ENCODE data around the gene PJA1.

The PJA1 gene

DNA sequence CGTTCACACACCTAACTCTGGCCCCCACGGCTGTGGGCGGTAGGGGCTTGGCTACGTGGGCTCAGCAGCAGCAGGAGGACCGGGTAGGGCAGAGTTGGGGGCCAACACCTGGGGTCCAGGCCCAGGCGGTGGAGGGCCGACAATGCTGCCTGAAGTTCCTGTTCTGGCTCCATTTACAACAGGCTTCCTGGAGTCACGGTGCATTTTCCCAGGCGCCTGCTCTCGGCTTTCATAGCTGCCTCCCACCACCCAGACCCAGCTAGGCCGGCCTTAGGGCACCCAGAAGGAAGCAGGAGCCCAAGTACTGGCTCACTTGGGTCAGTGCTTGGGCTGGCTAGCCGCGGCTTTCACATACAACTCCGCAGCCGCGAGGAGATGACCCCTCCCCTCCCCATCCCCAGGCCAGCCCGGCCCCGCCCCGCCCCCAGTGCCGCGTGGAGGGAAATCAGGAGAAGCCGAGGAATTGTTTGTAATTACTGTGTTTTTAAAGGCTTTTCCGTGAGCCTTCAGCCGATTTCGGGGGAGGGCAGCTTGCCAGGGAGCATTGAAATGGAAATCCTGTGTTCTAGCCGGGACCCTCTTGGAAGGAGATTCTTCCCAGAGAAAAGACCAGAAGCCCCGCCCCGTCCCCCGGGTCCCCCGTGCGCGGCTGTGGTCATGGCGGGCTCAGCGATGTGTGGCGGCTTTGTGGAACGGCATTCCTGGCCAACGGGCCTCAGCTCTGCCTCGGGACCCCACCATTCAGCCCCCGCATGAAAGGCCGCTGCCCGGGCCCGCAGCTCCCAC, 28.5 kb downstream of the PJA1 start:
- Histone ChIP-seq H4K20me1 (ENCODE audit: control insufficient read depth, insufficient read depth, low read depth, low read length) (no peaks in the 10 kb centered on the region), H3K27ac (ENCODE audit: low read depth, low read length) (no peak overlapping the region), H3F3A (ENCODE audit: control insufficient read depth, insufficient read depth) (no peaks in the 10 kb centered on the region), H3K27me3 (ENCODE audit: control insufficient read depth, low read length) (no peaks in the 10 kb centered on the region), H3K4me2 (ENCODE audit: low read length) (no peak overlapping the region), H3K36me3 (ENCODE audit: control insufficient read depth, low read length) (no peaks in the 10 kb centered on the region), H3K9me2 (replicated peaks; ENCODE audit: control insufficient read depth, low read length) (no peaks in the 10 kb centered on the region), H3K4me3 (ENCODE audit: low read length) (no peak overlapping the region), H3K9me3 (ENCODE audit: control insufficient read depth, insufficient read depth, low read length) (no peaks in the 10 kb centered on the region), H3K79me2 (ENCODE audit: control insufficient read depth, low read length) (no peaks in the 10 kb centered on the region), H3K4me1 (ENCODE audit: control insufficient read depth, low read length) (no peaks in the 10 kb centered on the region)
- TF ChIP-seq, protein P1, sequence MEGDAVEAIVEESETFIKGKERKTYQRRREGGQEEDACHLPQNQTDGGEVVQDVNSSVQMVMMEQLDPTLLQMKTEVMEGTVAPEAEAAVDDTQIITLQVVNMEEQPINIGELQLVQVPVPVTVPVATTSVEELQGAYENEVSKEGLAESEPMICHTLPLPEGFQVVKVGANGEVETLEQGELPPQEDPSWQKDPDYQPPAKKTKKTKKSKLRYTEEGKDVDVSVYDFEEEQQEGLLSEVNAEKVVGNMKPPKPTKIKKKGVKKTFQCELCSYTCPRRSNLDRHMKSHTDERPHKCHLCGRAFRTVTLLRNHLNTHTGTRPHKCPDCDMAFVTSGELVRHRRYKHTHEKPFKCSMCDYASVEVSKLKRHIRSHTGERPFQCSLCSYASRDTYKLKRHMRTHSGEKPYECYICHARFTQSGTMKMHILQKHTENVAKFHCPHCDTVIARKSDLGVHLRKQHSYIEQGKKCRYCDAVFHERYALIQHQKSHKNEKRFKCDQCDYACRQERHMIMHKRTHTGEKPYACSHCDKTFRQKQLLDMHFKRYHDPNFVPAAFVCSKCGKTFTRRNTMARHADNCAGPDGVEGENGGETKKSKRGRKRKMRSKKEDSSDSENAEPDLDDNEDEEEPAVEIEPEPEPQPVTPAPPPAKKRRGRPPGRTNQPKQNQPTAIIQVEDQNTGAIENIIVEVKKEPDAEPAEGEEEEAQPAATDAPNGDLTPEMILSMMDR (IDR thresholded peaks at IDR 0.05; ENCODE audit: low read depth, low read length, poor library complexity, severe bottlenecking): no peak
- TF ChIP-seq EZH2phosphoT487 (IDR thresholded peaks at IDR 0.05; ENCODE audit: borderline replicate concordance, low read length): no peak

DNA sequence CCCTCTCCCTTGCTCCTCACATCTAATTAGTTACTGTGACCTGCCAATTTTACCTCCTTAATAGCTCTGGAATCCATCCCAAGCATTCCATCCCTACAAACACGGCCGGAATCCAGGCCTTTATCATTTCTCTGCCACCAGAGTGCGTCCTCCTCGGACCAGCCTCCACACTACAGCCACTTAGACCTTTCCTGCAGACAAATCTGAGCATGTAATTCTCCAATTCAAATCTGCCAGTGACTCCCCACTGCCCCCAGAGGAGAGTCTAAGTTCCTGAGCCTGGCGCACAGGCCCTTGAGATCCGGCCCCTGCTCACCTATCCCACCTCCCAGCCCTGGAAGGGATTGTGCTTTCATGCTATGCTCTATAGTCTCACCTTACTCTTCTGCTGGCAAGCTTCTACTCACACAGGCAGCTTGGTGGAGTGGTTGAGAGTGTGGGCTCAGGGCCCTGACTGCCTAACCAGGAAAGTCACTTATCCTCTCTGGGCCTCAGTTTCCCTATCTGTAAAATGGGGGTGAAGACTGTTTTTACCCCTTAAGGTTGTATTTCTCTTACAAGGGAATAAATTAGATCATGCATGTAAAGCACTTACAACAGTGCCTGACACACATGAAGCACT, 31.2 kb downstream of the PJA1 start:
- Histone ChIP-seq H3K4me2 (ENCODE audit: low read length) (no peak overlapping the region), H3K27ac (ENCODE audit: low read depth, low read length) (no peak overlapping the region), H4K20me1 (ENCODE audit: control insufficient read depth, insufficient read depth, low read depth, low read length) (no peaks in the 10 kb centered on the region), H3K27me3 (ENCODE audit: control insufficient read depth, low read length) (no peaks in the 10 kb centered on the region), H3K4me1 (ENCODE audit: control insufficient read depth, low read length) (no peaks in the 10 kb centered on the region), H3K36me3 (ENCODE audit: control insufficient read depth, low read length) (no peaks in the 10 kb centered on the region), H3F3A (ENCODE audit: control insufficient read depth, insufficient read depth) (no peaks in the 10 kb centered on the region), H3K4me3 (ENCODE audit: low read length) (no peak overlapping the region), H3K9me3 (ENCODE audit: control insufficient read depth, insufficient read depth, low read length) (no peaks in the 10 kb centered on the region), H3K9me2 (replicated peaks; ENCODE audit: control insufficient read depth, low read length) (no peaks in the 10 kb centered on the region), H3K79me2 (ENCODE audit: control insufficient read depth, low read length) (no peaks in the 10 kb centered on the region)
- no peak for TF ChIP-seq EZH2phosphoT487 (IDR thresholded peaks at IDR 0.05; ENCODE audit: borderline replicate concordance, low read length)
- TF ChIP-seq, protein P1 (IDR thresholded peaks at IDR 0.05; ENCODE audit: low read depth, low read length, poor library complexity, severe bottlenecking): peak; percentile 23

DNA sequence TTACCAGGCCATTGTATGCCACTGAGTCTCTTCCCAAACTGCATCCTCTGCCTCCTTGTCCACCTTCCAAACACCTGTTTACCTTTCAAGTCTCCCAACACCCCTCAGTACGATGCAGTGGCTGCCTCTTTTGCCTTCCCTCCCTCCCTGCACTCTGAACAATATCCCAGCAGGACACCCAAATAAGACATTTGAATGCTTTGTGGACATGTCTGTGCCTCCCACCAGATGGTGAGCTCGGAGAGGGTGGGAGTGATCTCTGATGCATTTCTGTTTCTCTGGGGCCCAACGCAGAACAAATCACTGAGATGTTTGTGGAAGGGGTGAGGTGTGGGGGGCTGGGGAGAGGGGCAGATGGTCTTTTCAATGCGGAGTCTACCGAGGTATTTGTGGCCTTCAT, 33.4 kb downstream of the PJA1 start:
- H3K9me3 ChIP-seq (ENCODE audit: control insufficient read depth, insufficient read depth, low read length): no peaks in the 10 kb centered on the region
- no peaks in the 10 kb centered on the region for H3K27me3 ChIP-seq (ENCODE audit: control insufficient read depth, low read length)
- no peaks in the 10 kb centered on the region for H4K20me1 ChIP-seq (ENCODE audit: control insufficient read depth, insufficient read depth, low read depth, low read length)
- H3K36me3 ChIP-seq (ENCODE audit: control insufficient read depth, low read length): no peaks in the 10 kb centered on the region
- H3K4me3 ChIP-seq (ENCODE audit: low read length): no peak overlapping the region
- no peak overlapping the region for H3K27ac ChIP-seq (ENCODE audit: low read depth, low read length)
- no peaks in the 10 kb centered on the region for H3K9me2 ChIP-seq (replicated peaks; ENCODE audit: control insufficient read depth, low read length)
- H3K4me1 ChIP-seq (ENCODE audit: control insufficient read depth, low read length): no peaks in the 10 kb centered on the region
- H3F3A ChIP-seq (ENCODE audit: control insufficient read depth, insufficient read depth): no peaks in the 10 kb centered on the region
- TF ChIP-seq EZH2phosphoT487 (IDR thresholded peaks at IDR 0.05; ENCODE audit: borderline replicate concordance, low read length): no peak
- TF ChIP-seq, protein P1 (IDR thresholded peaks at IDR 0.05; ENCODE audit: low read depth, low read length, poor library complexity, severe bottlenecking): no peak
- no peak overlapping the region for H3K4me2 ChIP-seq (ENCODE audit: low read length)
- no peaks in the 10 kb centered on the region for H3K79me2 ChIP-seq (ENCODE audit: control insufficient read depth, low read length)
